ENCODE data around the gene SUPT7L.

SUPT7L gene

GRCh38 chr2:27663285-27664153 is at the start of gene SUPT7L, which contains the start of gene SLC4A1AP:
Gene SUPT7L, minus strand, starts transcription at chr2:27663614. Its CDS starts 1,422 bp downstream, at chr2:27662192.
Gene SLC4A1AP, plus strand, starts transcription at chr2:27663889. Its CDS starts 26 bp downstream, at chr2:27663915.
- peak; percentile 66 for DNase-seq (ENCODE audit: low spot score)
- no peak for FAIRE-seq

GRCh38 chr2:27713201-27713600 is 49.8 kb upstream of the SUPT7L start:
- no peak for DNase-seq (ENCODE audit: low spot score)
- no peak for FAIRE-seq

GRCh38 chr2:27712522-27712921 is 49.1 kb upstream of the SUPT7L start:
- no peak for FAIRE-seq
- DNase-seq (ENCODE audit: low spot score): no peak

- FAIRE-seq: no peak
- no peak for DNase-seq (ENCODE audit: low spot score)
Observed at GRCh38 chr2:27711804-27712203, 48.4 kb upstream of the SUPT7L start.

- FAIRE-seq (no peak), DNase-seq (ENCODE audit: low spot score) (no peak)
Observed at GRCh38 chr2:27710640-27711430, 47.4 kb upstream of the SUPT7L start.

- FAIRE-seq (no peak), DNase-seq (ENCODE audit: low spot score) (no peak)
Observed at GRCh38 chr2:27709960-27710575, 46.7 kb upstream of the SUPT7L start.

GRCh38 chr2:27709326-27709725 is 45.9 kb upstream of the SUPT7L start:
- FAIRE-seq: peak; percentile 2
- no peak for DNase-seq (ENCODE audit: low spot score)

- DNase-seq (ENCODE audit: low spot score): no peak
- FAIRE-seq: no peak
Observed at GRCh38 chr2:27708666-27709065, 45.3 kb upstream of the SUPT7L start.

GRCh38 chr2:27708257-27708654 is 44.8 kb upstream of the SUPT7L start:
- FAIRE-seq (no peak), DNase-seq (ENCODE audit: low spot score) (no peak)

GRCh38 chr2:27707462-27708256 is 44.2 kb upstream of the SUPT7L start:
- FAIRE-seq (no peak), DNase-seq (ENCODE audit: low spot score) (no peak)

GRCh38 chr2:27705851-27706622 is 42.6 kb upstream of the SUPT7L start:
- peak; percentile 99 for DNase-seq (ENCODE audit: low spot score)
- FAIRE-seq: peak; percentile 89

- no peak for FAIRE-seq
Observed at GRCh38 chr2:27704342-27704876, 41.0 kb upstream of the SUPT7L start.

GRCh38 chr2:27703638-27704341 is 40.4 kb upstream of the SUPT7L start:
- peak; percentile 55 for FAIRE-seq
- DNase-seq (ENCODE audit: low spot score): peak; percentile 78

More at GRCh38 chr2:27704342-27704876, 41.0 kb upstream of the SUPT7L start:
- no peak for DNase-seq (ENCODE audit: low spot score)

GRCh38 chr2:27702302-27702701 is 38.9 kb upstream of the SUPT7L start:
- FAIRE-seq (no peak), DNase-seq (ENCODE audit: low spot score) (no peak)

- DNase-seq (ENCODE audit: low spot score): peak; percentile 22
- no peak for FAIRE-seq
Observed at GRCh38 chr2:27701676-27702075, 38.3 kb upstream of the SUPT7L start.

- DNase-seq (ENCODE audit: low spot score) (no peak), FAIRE-seq (no peak)
Observed at GRCh38 chr2:27697660-27698059, 34.2 kb upstream of the SUPT7L start.

- FAIRE-seq (no peak), DNase-seq (ENCODE audit: low spot score) (no peak)
Observed at GRCh38 chr2:27690052-27690451, 26.6 kb upstream of the SUPT7L start.

GRCh38 chr2:27689424-27689823 is 26.0 kb upstream of the SUPT7L start:
- DNase-seq (ENCODE audit: low spot score): no peak
- no peak for FAIRE-seq

- FAIRE-seq (no peak), DNase-seq (ENCODE audit: low spot score) (no peak)
Observed at GRCh38 chr2:27687232-27687631, 23.8 kb upstream of the SUPT7L start.

Data from RCC 7860 (cell line).